GM18519 (cell line): ENCODE measurements around the gene APOLD1.
"Not testable (repeated sequence)": the region's sequence is repeated elsewhere in the genome, so short reads cannot be mapped to it uniquely, and the experiment has no call there.

Source experiments
- ATAC-seq: cut with Tn5 transposase; IDR thresholded peaks from one replicate; pipeline ENCODE4 v1.9.1; 2021; ENCODE audit warnings: mild to moderate bottlenecking, moderate library complexity; ENCODE audit not compliant: unreplicated experiment, low FRiP score

APOLD1 gene

DNA sequence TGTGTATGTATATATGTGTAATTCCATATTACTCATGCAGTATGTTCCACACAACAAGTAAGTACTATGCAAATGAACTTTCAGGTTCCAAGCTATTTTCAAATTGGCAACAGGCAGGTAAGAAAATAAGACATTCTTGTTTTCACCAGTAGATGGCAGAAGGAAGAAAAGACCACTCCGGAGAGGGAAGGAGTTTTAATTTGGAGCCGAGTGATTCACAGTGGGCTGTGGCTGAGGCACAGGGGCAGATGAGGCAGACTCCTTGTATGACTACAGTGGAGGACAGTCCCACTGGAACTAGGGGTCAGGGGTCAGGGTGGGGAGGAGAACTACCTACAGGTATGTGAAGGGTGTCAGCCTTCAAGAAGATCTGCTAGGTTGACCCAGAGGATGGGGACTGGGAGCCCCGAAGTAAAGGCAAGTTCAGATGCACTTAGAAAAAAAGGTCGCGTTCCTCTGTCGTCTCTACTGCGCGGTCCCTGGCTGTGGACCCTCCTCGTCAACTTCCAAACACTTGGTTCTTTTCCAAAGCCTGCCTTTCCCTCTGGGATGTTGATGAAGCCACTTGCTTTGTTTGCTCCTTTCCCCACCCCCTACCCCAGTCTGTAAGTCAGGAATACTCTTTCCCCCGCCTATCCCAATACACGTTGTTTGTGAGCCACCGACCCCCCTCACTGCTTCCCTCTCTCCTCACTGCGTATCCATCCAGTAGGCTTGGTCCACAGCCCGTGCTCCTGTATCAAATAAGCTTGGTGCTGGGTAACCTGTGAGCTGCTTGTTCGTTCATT is 51.8 kb downstream of the APOLD1 start:
- ATAC-seq, result no peak

DNA sequence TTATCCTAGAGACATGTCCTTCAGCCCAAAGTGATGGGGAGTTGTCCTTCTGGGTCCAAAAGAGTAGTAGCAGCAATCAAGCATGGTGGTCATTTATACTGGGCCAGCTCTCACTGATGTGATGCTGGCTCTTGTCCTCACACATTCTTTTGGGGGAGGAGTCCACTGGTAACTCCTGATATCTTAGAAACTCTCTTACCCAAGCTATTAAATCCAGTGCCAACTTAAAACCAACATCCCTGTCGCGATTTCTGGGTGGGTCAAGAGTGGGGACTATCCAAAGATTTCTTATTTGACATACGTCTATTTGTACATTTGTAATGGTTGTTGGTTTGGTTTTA is 52.3 kb downstream of the APOLD1 start:
- ATAC-seq, result no peak

DNA sequence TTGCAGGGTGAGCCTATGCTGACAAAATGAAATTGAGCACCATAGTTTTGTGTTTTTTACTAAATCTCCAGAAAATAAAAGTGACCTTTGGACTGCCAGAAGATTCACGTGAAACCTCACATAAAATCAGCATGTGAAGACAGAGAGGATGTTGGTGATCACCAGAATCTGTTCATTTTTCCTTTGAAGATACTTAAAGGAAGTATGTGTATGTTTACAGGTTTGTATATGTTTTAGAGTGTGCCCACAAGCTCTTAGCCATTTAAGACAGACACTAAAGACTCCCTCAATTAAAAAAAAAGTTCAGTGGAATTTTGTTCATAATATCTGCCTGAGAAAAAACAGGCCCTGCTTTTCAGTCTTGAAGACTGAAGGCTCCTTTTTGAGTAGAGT is 53.5 kb downstream of the APOLD1 start:
- no peak for ATAC-seq

DNA sequence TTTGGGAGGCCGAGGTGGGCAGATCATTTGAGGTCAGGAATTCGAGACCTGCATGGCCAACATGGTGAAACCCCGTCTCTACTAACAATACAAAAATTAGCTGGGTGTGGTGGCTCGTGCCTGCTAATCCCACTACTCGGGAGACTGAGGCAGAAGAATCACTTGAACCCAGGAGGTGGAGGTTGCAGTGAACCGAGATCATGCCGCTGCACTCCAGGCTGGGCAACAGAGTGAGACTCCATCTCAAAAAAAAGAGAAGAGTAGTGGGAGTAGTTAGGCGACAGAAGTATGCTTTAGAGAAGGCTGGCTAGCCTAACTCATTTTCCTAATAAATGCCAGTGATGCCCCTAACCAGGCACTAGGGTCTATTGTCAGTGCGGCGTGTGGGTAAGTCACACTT is 54.0 kb downstream of the APOLD1 start:
- ATAC-seq, result not testable (repeated sequence)

DNA sequence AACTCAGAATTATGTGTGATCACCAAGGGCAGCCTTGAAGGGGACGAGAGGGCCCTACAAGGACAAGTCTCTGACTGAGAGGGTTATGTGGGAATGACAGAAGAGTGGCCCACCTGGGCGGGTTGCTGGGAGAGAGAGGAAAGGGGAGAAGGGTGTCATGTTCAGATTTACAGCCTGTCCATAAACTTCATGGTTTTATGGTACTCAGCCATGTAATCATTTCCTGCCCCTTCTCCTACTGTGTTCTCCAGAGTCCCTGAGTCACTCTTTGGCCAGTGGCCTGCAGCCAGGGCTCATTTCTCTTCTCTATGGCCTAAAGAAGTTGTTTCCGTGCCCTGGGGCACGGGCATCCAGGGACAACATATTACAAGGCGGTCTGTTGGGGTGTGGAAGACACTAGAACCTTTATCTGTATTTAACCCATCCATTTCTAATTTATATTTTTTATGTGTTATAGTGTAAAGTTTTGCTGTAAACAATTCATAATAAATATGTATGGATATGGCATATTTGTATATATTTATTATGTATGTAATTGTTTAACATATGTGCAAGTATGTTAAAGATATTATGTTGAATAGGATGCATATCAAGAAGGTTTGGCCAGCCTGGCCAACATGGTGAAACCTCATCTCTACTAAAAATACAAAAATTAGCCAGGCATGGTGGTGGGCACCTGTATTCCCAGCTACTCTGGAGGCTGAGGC is 54.6 kb downstream of the APOLD1 start:
- no peak for ATAC-seq

DNA sequence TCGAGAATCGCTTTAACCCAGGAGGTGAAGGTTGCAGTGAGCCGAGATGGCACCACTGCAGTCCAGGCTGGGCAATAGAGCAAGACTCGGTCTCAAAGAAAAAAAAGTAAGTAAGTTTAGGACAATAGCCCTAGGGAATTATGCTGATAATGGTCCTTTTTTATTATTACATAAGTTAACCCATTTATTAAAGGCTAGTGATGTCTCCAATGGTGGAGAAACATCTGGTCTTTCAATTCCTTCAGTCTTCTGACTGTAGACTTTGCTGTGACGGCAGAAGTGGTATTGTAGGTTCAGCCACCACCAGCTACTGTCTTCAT is 55.1 kb downstream of the APOLD1 start:
- ATAC-seq, result no peak
